ENCODE measurements around the gene CLEC3B.
"Not testable (repeated sequence)": the region's sequence is repeated elsewhere in the genome, so short reads cannot be mapped to it uniquely, and the experiment has no call there.

The CLEC3B gene

DNA sequence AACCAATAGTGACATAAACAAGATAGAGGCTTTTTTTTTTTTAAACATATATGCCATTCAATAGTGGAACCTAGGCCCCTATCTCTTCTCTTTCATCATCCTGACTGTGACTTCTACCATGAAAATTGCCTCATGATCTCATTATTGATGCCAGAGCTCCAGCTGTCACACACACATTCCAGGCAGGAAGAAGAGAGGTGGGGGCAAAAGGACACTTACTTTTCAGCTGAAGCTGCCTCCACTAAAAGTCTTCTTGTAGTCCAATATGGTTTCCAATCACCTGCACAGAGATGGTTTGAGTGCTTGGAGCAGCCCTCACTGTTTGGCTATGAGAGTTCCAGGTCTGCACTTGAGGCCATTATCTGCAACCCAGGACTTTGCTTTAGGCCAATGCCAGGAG lies 45.0 kb downstream of the CLEC3B start:
- no peak for DNase-seq

DNA sequence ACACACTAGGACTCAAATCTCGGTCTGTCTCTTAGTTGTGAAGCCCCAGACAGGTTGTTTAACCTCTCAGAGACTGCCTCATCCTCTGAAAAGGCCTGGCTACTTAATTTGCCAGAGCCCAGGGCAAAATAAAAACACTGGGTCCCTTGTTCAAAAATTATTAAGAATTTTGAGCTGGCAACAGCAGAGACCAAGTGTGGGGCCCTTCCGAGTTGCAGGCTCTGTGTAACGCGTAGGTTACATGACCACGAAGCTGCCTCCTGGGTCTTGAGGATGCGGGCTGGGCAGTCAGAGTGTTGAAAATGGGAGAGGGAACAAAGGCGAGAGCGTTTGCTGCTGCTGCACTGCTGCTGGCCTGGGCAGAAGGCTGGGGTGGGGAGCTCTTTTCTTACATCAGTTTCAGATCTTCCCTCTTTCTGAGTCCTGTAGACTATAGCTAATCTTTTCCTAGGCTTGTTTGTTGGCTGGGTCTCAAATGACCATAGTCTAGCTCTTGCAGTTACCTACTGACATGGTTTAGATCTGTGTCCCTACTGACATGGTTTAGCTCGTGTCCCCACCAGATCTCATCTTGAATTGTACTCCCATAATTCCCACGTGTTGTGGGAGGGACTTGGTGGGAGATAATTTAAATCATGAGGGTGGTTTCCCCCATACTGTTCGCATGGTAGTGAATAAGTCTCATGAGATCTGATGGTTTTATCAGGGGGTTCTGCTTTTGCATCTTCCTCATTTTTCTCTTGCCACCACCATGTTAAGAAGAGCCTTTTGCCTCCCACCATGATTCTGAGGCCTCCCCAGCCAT lies 49.9 kb downstream of the CLEC3B start:
- no peak for DNase-seq

DNA sequence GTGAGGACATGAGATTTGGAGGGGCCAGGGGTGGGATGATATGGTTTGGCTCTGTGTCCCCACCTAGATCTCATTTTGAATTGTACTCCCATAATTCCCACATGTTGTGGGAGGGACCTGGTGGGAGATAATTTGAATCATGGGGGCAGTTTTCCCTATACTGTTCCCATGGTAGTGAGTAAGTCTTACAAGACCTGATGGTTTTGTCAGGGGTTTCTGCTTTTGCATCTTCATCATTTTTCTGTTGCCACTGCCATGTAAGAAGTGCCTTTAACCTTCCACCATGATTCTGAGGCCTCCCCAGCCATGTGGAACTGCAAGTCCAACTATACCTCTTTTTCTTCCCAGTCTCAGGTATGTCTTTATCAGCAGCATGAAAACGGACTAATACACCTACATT lies 52.2 kb downstream of the CLEC3B start:
- DNase-seq: not testable (repeated sequence)

DNA sequence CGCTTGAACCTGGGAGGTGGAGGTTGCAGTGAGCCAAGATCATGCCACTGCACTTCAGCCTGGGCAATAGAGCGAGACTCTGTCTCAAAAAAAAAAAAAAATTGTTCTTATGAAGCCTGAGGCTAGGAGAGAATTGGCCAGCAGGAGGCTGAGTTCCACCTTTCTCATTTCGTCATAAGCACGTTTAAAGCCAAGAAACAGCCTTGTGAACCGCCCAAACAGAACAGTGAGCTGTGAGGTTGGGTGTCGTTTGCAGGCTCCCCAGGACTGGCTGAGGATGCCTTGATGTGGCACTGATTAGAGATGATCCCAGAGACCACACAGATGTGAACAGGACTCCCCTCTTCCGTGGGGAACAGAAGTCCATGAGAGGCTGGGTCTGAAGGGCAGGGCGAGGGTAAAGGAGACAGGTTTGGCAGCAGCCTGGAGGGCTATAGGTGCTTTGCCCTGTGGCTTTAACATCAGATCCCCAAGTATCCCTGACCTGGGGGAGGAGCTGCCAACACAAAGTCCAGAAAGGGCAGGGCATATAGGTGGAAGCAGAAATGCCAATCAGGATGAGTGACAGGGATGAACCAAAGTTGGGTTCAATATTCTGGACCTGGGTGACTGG lies 52.9 kb downstream of the CLEC3B start:
- peak; percentile 25 for DNase-seq

DNA sequence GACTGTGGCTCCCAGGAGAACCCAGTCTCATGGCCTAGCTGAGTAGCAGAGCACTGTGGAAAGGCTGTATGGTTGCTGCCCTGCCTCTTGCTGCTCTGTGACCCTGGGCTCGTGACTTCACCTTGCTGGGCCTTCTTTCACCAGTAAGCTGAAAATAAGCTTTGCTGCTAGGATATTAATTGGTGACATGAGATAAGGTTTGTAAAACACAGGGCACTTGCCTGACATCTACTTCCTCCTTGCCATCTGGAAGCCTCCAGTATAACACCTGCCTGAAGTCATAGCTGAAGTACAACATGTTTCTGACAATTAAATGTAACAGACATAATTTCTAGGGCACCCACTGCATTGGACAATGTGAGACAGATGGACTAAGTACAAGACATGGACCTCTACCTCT lies 53.6 kb downstream of the CLEC3B start:
- no peak for DNase-seq

DNA sequence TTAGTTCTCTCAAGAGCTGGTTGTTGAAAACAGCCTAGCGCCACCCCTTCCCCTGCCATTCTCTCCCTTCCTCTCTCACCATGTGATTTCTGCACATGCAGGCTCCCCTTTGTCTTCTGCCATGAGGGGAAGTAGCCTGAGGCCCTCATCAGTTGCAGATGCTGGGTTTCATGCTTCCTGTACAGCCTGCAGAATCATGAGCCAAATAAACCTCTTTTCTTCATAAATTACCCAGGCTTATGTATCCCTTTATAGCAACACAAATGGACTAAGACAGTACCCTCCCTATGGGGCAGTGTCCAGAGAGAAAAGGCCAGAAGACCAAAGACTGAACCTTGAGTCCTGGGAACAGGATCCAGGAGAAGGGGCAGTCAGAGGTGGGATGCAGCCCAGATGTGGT lies 54.7 kb downstream of the CLEC3B start:
- DNase-seq: no peak

DNA sequence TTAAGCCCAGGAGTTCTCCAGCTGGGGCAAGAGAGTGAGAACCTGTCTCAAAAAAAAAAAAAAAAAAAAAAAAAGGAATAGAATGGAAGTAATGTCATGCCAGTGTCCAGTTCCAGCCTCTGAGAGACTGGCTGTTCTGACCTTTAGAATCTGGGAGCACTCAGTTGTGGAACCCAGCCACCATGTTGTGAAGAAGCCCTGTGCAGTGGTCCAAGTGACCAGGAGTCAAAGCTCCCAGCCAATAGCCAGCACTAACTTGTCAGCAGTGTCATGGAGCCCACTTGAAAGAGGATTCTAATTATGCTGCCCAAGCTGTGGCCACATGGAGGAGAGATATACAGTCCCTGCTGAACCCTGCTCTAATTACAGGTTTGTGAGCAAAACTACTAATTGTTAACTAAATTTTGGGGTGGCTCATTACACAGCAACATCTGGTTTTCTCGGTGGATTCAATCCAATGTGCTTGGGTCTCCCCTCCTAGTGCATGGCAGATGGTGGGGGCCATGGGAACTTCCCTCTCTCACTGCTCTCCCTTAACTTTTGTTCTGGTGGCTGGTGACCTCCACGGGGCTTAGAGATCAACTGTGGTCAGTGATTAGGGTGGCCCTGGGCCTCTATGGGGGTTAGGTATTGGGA lies 55.5 kb downstream of the CLEC3B start:
- no peak for DNase-seq

DNA sequence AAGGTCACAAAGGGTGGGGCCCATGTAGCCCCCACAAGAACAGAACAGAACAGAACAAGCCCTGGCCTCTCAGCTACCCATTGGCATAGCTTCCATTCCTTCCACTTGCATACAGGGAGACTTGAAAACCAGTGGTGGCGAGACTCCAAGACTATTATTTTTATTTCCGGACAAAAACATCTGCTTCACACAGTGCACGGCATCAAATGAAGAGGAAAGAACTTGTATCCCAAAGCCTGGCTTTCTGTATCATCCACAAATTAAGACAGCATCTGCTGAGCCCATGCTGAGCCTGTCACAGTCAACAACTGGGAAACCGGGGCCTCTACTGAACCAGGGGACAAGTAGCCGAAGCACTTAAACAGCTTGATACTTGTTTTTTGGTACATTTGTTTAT lies 56.0 kb downstream of the CLEC3B start:
- no peak for DNase-seq

DNA sequence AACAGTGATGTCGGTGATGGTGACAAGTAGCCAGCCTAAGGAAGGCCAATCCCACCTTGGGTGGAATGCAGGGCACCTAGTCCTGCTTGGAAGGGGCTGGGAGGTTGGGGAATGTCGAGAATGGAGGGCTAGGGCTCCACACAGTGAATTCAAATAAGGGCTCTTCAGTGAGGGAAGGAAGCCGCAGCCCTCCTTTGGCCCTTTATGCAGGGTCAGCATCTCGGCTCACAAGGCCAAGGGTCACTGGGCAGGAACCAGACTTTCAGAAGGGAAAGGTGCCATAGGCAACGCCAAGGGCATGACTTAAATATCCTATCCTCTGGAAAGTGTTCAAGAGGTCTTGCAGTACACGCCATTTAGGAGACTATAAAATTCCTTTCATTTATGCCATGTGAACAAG lies 56.9 kb downstream of the CLEC3B start:
- no peak for DNase-seq

DNA sequence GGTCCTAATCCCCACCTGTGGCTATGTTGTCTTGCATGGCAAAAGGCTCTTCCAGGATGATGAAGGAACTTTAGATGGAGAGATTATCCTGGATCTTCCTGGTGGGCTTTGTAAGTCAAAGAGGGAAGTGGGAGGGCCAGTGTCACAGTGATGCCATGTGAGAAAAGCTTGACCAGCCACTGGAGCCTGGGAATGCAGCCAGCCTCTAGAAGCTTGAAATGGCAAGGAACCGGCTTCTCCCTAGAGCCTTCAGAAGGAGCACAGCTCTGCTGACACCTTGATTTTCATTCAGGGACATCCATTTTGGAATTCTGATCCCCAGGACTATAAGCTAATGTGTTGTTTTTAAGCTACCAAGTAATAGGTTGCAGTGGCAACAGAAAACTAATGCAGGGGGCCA lies 58.3 kb downstream of the CLEC3B start:
- DNase-seq: no peak

DNA sequence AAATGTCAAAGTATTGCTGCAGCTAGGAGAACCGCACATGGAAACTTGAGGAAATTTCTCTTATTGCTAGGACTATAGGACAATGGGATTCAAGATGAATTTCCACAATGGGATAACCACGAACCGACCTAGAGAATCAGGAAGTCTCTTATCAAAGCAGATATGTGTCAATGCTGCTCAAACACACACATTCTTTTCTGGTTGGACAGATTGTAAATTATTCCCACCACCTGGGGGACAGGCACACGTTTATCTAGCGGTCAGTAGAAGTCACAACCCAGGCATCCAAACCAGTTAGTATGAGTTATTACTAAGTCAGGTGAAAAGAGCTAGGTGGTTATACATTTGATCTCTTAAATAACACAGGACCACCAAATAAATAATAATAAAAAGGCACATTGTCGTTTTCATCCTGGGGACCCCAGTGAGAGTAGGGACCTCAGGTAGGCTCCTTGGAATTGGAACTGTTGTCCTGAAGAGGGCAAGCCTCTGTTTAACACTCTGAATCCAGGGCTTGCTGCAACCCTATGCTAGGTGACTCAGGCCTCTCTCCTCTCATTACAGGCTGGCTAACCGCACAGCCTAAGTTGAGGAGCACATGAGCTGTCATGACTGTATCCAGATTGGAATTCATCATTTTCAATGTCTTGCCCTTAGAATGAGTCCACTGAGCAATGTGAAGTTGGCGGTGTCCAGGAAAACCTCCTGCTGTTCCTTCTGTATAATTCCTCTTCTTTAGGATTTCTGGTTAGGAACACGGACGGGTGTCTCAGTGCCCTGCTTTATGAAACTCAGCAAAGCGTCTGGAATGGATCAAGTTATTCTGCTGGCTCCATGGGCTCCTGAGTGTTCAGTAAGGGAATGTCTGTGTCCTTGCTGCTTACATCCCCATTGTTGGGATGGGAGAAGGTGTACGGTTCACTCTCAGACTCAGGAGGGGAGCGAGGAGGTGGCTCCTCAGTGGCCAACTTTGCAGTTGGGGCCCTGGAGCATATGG lies 59.0 kb downstream of the CLEC3B start:
- no peak for DNase-seq

Data from RPMI8226 (cell line).